Thyroid gland (tissue), 4 donors: ENCODE results near the gene FARS2. TPM values are rescaled to one million over a fixed set of nuclear protein-coding genes. Genes with fewer than 3 reads are reported as not detected.

ENCODE experiments used
- DNase-seq, 2 donors: peaks; one replicate each; pipeline ENCODE4 v3.0.0-alpha.2; 2019
- H3K27ac ChIP-seq, 3 donors: fragments of 200-600 bp; sonication (generic); 1 replicate in 2 of 3; 2 replicates in 1 of 3; pipeline ENCODE4 v1.5.1; 2016 to 2019; ENCODE audit warnings: mild to moderate bottlenecking in 1 of 3, moderate library complexity in 1 of 3
- H3K27me3 ChIP-seq: fragments of 200-600 bp; sonication (generic); one replicate; pipeline ENCODE4 v1.5.1; 2019
- H3K36me3 ChIP-seq, 2 donors: fragments of 200-600 bp; sonication (generic); one replicate each; pipeline ENCODE4 v1.5.1; 2016 to 2019
- H3K4me1 ChIP-seq, 2 donors: fragments of 200-600 bp; sonication (generic); one replicate each; pipeline ENCODE4 v1.5.1; 2017 to 2019
- H3K4me3 ChIP-seq, 3 donors: fragments of 200-600 bp; sonication (generic); replicated peaks in 1 of 3; 1 replicate in 2 of 3; 2 replicates in 1 of 3; pipeline ENCODE4 v1.5.1; 2016; ENCODE audit warnings: mild to moderate bottlenecking in 1 of 3
- H3K9me3 ChIP-seq: fragments of 200-600 bp; sonication (generic); one replicate; pipeline ENCODE4 v1.5.1; 2017
- CTCF ChIP-seq, 6 experiments: fragments of 200-600 bp in 3 of 6; fragments of 450-650 bp in 3 of 6; sonication (generic) in 3 of 6; IDR thresholded peaks; one replicate each; pipeline ENCODE4 v1.5.1; 2016 to 2019; ENCODE audit warnings: antibody characterized with exemption in 6 of 6, mild to moderate bottlenecking in 2 of 6, inconsistent platforms in 1 of 6, moderate library complexity in 1 of 6
- POLR2A ChIP-seq, 2 donors: fragments of 450-650 bp; IDR thresholded peaks; one replicate each; pipeline ENCODE4 v1.6.1; 2017; ENCODE audit warnings: antibody characterized with exemption in 2 of 2, mild to moderate bottlenecking in 2 of 2, moderate library complexity in 1 of 2
- WGBS, 2 donors: methylation state at CpG; one replicate each; pipeline ENCODE4 v1.1.5; 2017; 5-methylcytosine and 5-hydroxymethylcytosine counted together
- intact Hi-C: fragments of 100-400 bp; cut with DNase I; formaldehyde crosslinking; loops from one replicate; pipeline ENCODE4 v1.15.1; 2023
- total RNA-seq, 4 donors: library from RNA; depleted of rRNA; stranded (reverse); fragments of >200 nt; gene quantifications; one replicate each; pipeline ENCODE4 v1.2.3, GENCODE V29; 2016

FARS2 gene
- total RNA-seq, 4 donors from 2014 or later, result 27.4 to 47.1 (median 34.2) TPM

- Histone ChIP-seq H3K27me3 (no peaks in the 10 kb centered on the region), H3K4me1 (no peaks in the 10 kb centered on the region), H3K36me3 (no peaks in the 10 kb centered on the region), H3K4me3 (no peak overlapping the region), H3K9me3 (no peaks in the 10 kb centered on the region), H3K27ac (no peak overlapping the region)
- TF ChIP-seq POLR2A (IDR thresholded peaks at IDR 0.05), result no peak
- TF ChIP-seq CTCF (IDR thresholded peaks at IDR 0.05), result no peak
- WGBS, 2 donors, result 81% methylated on average over 3 of the region's 3 CpGs
- intact Hi-C loops, result no loop called here
- no peak for DNase-seq
These were observed 556.6 kb downstream of the FARS2 start for GRCh38 chr6:5817869-5818268.

GRCh38 chr6:5818959-5819358 lies 557.6 kb downstream of the FARS2 start:
- TF ChIP-seq CTCF (IDR thresholded peaks at IDR 0.05) (no peak), POLR2A (IDR thresholded peaks at IDR 0.05) (no peak)
- no peak for DNase-seq
- H3K27ac ChIP-seq, result no peak overlapping the region
- WGBS, 2 donors, result 66 to 70% methylated on average over 6 of the region's 6 CpGs
- no peaks in the 10 kb centered on the region for H3K36me3 ChIP-seq
- intact Hi-C loops, result no loop called here
- H3K27me3 ChIP-seq, result no peaks in the 10 kb centered on the region
- H3K4me1 ChIP-seq, result no peaks in the 10 kb centered on the region
- no peaks in the 10 kb centered on the region for H3K9me3 ChIP-seq
- H3K4me3 ChIP-seq, result no peak overlapping the region

Other genes starting within 250 kb of the FARS2 start
- gene PPP1R3G, start 176.2 kb upstream of the FARS2 start, total RNA-seq, result 1 to 10 TPM in 1 of 4 donors, under 1 TPM in 3; 0.78 to 1.6 (median 0.91) TPM
- 10 to 100 TPM; 26.7 to 32.2 (median 29.5) TPM for gene LYRM4, start 563 bp upstream of the FARS2 start, total RNA-seq